Stomach (tissue), 9 donors: ENCODE measurements around the gene WDPCP. TPM values are rescaled to one million over a fixed set of nuclear protein-coding genes. Genes with fewer than 3 reads are reported as not detected.

Experiments used
- DNase-seq, 2 donors: peaks; one replicate each; pipeline versions ENCODE4 v3.0.0 to v3.0.0-alpha.2; 2013 to 2019
- H3K27ac ChIP-seq, 5 donors: fragments of 200-600 bp in 4 of 5; sonication (generic) in 4 of 5; one replicate each; pipeline ENCODE4 v1.5.1; 2013 to 2019; ENCODE audit warnings: mild to moderate bottlenecking in 1 of 5, moderate library complexity in 1 of 5
- H3K27me3 ChIP-seq, 3 donors: fragments of 200-600 bp; sonication (generic); one replicate each; pipeline ENCODE4 v1.5.1; 2017 to 2019; ENCODE audit warnings: mixed run types in 1 of 3
- H3K36me3 ChIP-seq, 4 donors: fragments of 200-600 bp; sonication (generic); 1 replicate in 3 of 4; 2 replicates in 1 of 4; pipeline ENCODE4 v1.5.1; 2016 to 2019
- H3K4me1 ChIP-seq, 4 donors: fragments of 200-600 bp; sonication (generic); one replicate each; pipeline ENCODE4 v1.5.1; 2016 to 2019
- H3K4me3 ChIP-seq, 4 donors: fragments of 200-600 bp; sonication (generic) in 3 of 4; one replicate each; pipeline ENCODE4 v1.5.1; 2016 to 2019; ENCODE audit warnings: mild to moderate bottlenecking in 1 of 4
- H3K9me3 ChIP-seq, 4 donors: fragments of 200-600 bp; sonication (generic); one replicate each; pipeline ENCODE4 v1.5.1; 2016 to 2019
- EP300 ChIP-seq: sonication (generic); formaldehyde crosslinking; IDR thresholded peaks from one replicate; pipeline ENCODE4 v1.6.1; 2017; ENCODE audit warnings: antibody characterized with exemption
- POLR2A ChIP-seq, 4 donors: fragments of 450-650 bp; IDR thresholded peaks; one replicate each; pipeline ENCODE4 v1.6.1; 2016; ENCODE audit warnings: antibody characterized with exemption in 4 of 4, control low read depth in 2 of 4, mild to moderate bottlenecking in 1 of 4, moderate library complexity in 1 of 4
- POLR2AphosphoS5 ChIP-seq, 3 donors: sonication (generic); formaldehyde crosslinking; IDR thresholded peaks; one replicate each; pipeline ENCODE4 v1.6.1; 2016; ENCODE audit warnings: antibody characterized with exemption in 3 of 3
- WGBS, 5 donors: extraction: QIAGEN DNeasy Blood & Tissue Kit in 3 of 5; methylation state at CpG; one replicate each; pipeline versions ENCODE4 v1.1.5 to v1.1.7; 2013 to 2018; 5-methylcytosine and 5-hydroxymethylcytosine counted together
- intact Hi-C: fragments of 100-400 bp; cut with DNase I; formaldehyde crosslinking; loops from one replicate; pipeline ENCODE4 v1.15.1; 2023; ENCODE audit warnings: low total_unique reads
- polyA plus RNA-seq, 3 donors: library from polyadenylated mRNA; stranded (reverse); fragments of 200-250 nt; gene quantifications; one replicate each; pipeline ENCODE4 v1.2.3, GENCODE V29; 2013
- total RNA-seq, 5 donors: library from RNA; depleted of rRNA; stranded (reverse); fragments of >200 nt; gene quantifications; one replicate each; pipeline versions ENCODE4 v1.1.0 to v1.2.3, GENCODE V29; 2014 to 2016
- TF ChIP-seq, protein P1 (sequence below), 7 experiments: fragments of 450-650 bp in 4 of 7; fragments of 200-600 bp in 3 of 7; sonication (generic) in 3 of 7; IDR thresholded peaks; one replicate each; pipeline ENCODE4 v1.5.1; 2016 to 2019; ENCODE audit warnings: antibody characterized with exemption in 7 of 7, control low read depth in 2 of 7, mild to moderate bottlenecking in 1 of 7
- donor health status: healthy with polysubstance abuse.
- donor health status: Bipolar disorder and iron deficiency.
- donor health status: healthy.

The WDPCP gene
- total and polyA plus RNA-seq, 8 donors, result 1.9 to 38.8 (median 7.7) TPM

- Histone ChIP-seq H3K27ac (no peak overlapping the region), H3K9me3 (peaks cover 0 to 12% (median 6%) of the 10 kb centered on the region in 4 donors), H3K4me1 (no peaks in the 10 kb centered on the region), H3K4me3 (no peak overlapping the region), H3K27me3 (no peaks in the 10 kb centered on the region), H3K36me3 (no peaks in the 10 kb centered on the region)
- WGBS, 5 donors, result 53 to 80% (median 65%) methylated on average over 2 of the region's 2 CpGs
- intact Hi-C loops, result no loop called here
- DNase-seq, result no peak
- TF ChIP-seq EP300 (no peak), POLR2AphosphoS5 (IDR thresholded peaks at IDR 0.05) (no peak), POLR2A (IDR thresholded peaks at IDR 0.05) (no peak)
- TF ChIP-seq, protein P1, sequence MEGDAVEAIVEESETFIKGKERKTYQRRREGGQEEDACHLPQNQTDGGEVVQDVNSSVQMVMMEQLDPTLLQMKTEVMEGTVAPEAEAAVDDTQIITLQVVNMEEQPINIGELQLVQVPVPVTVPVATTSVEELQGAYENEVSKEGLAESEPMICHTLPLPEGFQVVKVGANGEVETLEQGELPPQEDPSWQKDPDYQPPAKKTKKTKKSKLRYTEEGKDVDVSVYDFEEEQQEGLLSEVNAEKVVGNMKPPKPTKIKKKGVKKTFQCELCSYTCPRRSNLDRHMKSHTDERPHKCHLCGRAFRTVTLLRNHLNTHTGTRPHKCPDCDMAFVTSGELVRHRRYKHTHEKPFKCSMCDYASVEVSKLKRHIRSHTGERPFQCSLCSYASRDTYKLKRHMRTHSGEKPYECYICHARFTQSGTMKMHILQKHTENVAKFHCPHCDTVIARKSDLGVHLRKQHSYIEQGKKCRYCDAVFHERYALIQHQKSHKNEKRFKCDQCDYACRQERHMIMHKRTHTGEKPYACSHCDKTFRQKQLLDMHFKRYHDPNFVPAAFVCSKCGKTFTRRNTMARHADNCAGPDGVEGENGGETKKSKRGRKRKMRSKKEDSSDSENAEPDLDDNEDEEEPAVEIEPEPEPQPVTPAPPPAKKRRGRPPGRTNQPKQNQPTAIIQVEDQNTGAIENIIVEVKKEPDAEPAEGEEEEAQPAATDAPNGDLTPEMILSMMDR (IDR thresholded peaks at IDR 0.05), result no peak
These were observed 395.1 kb downstream of the WDPCP start for GRCh38 chr2:63192889-63193774.

DNA sequence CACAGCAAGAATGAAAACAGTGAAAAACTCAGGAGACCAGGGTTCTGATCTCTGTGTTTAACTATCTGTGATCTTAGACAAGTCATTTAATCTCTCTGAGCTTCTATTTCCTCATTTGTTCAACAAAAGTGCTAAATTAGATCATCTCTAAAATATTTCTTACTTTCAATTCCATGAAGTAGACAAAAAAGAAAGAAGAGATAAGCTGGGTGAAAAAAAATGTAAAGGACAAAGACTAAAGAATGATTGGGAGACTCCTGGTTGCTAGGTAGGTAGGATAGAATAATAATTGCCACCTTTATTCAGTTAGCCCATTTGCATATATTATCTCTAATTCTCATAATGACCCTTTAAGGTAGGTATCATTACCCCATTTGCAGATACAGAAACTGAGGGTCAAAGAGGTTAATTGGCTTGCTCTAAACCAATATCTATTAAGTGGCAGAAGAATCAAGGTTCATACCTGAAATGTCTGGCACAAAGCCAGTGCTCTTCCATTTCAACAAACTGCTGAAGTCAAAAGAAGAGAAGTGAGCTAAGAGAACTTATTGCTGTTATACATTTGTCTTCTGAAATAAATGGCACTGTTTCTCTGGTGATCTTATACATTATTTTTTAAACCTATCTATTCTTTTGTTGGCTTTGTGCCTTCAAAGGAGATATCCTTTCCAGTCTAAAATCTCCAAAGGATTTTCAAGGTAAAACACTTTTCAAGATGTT is 395.9 kb downstream of the WDPCP start:
- Histone ChIP-seq H3K27ac (no peak overlapping the region), H3K4me3 (no peak overlapping the region), H3K9me3 (peaks cover 0 to 16% (median 8%) of the 10 kb centered on the region in 4 donors), H3K27me3 (no peaks in the 10 kb centered on the region), H3K4me1 (no peaks in the 10 kb centered on the region), H3K36me3 (no peaks in the 10 kb centered on the region)
- intact Hi-C loops, result no loop called here
- TF ChIP-seq, protein P1 (IDR thresholded peaks at IDR 0.05), result no peak
- TF ChIP-seq EP300 (no peak), POLR2A (IDR thresholded peaks at IDR 0.05) (no peak), POLR2AphosphoS5 (IDR thresholded peaks at IDR 0.05) (no peak)
- DNase-seq, result peak in 1 of 2 donors; percentile 18

DNA sequence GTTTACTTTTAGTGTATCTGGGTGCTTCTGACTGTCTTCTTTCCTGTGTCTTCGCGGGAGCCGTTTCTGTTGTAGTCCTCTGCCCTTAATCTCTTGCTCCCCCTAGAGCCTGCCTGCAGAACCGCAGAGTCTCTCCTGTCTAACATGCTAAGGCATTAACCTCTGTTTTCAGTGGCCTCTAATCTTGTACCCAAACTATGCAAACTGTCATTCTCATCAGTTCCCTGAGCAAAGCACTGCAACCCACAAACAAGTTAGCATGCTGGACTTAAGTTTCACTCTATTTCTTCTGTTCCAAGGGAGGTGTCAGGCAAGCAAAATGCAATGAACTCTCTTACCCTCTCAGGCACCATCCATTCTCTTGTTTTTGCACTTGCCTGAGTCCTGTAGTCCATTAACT is 399.3 kb downstream of the WDPCP start:
- 32 to 47% (median 37%) methylated on average over 4 of the region's 4 CpGs for WGBS, 5 donors
- H3K4me1 ChIP-seq, result no peaks in the 10 kb centered on the region

DNA sequence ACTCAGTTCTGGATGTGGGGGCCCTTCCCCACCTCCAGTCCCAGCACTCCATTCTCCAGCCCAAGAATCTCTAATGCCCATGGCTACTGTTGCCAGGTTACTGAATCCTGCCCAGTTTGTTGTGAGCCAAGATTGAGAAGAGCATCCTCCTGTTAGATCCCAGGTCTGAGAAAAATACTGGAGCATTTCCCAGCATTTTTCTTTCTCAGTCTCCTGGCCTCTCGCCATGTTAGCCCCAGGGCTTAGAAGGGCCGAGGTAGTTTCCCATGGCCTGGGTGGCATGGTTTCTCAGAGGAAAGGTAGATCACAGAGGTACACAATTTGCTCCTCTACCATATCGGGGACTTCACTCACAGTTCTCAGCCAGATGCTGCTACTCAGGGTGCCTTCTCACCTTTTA is 401.9 kb downstream of the WDPCP start:
- Histone ChIP-seq H3K27me3 (no peaks in the 10 kb centered on the region), H3K4me3 (no peak overlapping the region), H3K36me3 (no peaks in the 10 kb centered on the region), H3K4me1 (no peaks in the 10 kb centered on the region), H3K27ac (no peak overlapping the region), H3K9me3 (peaks cover 0 to 24% (median 8%) of the 10 kb centered on the region in 4 donors)
- no peak for TF ChIP-seq POLR2A (IDR thresholded peaks at IDR 0.05)
- TF ChIP-seq, protein P1 (IDR thresholded peaks at IDR 0.05), result no peak
- no peak for TF ChIP-seq POLR2AphosphoS5 (IDR thresholded peaks at IDR 0.05)
- TF ChIP-seq EP300, result no peak
- DNase-seq, result no peak
- intact Hi-C loops, result no loop called here
- WGBS, 5 donors, result 95 to 99% (median 97%) methylated on average over 3 of the region's 3 CpGs

More for the DNA sequence above, 399.3 kb downstream of the WDPCP start:
- H3K27me3 ChIP-seq, result no peaks in the 10 kb centered on the region
- H3K9me3 ChIP-seq, result peaks cover 0 to 23% (median 8%) of the 10 kb centered on the region in 4 donors
- intact Hi-C loops, result no loop called here
- peak in 1 of 2 donors; percentile 3 for DNase-seq
- TF ChIP-seq, protein P1 (IDR thresholded peaks at IDR 0.05), result peak in 2 of 7 experiments; percentile 12 to 17
- TF ChIP-seq EP300, result no peak
- H3K36me3 ChIP-seq, result no peaks in the 10 kb centered on the region
- no peak overlapping the region for H3K27ac ChIP-seq
- H3K4me3 ChIP-seq, result no peak overlapping the region
